Measurements from ENCODE around the gene SIGLEC11.

The SIGLEC11 gene

GRCh38 chr19:49932041-49932451, 28.9 kb downstream of the SIGLEC11 start:
- TF ChIP-seq CTCF (IDR thresholded peaks at IDR 0.05; ENCODE audit: insufficient read depth, low read depth, low read length, missing control alignments), result no peak
- no peak for DNase-seq (ENCODE audit: low read depth)
- no peak overlapping the region for H3K4me3 ChIP-seq (ENCODE audit: low read depth, low read length)

GRCh38 chr19:49931293-49932040, 29.5 kb downstream of the SIGLEC11 start:
- no peak for TF ChIP-seq CTCF (IDR thresholded peaks at IDR 0.05; ENCODE audit: insufficient read depth, low read depth, low read length, missing control alignments)
- H3K4me3 ChIP-seq (ENCODE audit: low read depth, low read length), result no peak overlapping the region

GRCh38 chr19:49930483-49931011, 30.4 kb downstream of the SIGLEC11 start:
- TF ChIP-seq CTCF (IDR thresholded peaks at IDR 0.05; ENCODE audit: insufficient read depth, low read depth, low read length, missing control alignments), result no peak
- H3K4me3 ChIP-seq (ENCODE audit: low read depth, low read length), result peak overlapping the region; percentile 82
- DNase-seq (ENCODE audit: low read depth), result no peak

More at GRCh38 chr19:49931293-49932040, 29.5 kb downstream of the SIGLEC11 start:
- DNase-seq (ENCODE audit: low read depth), result no peak

GRCh38 chr19:49929611-49930482, 31.1 kb downstream of the SIGLEC11 start:
- DNase-seq (ENCODE audit: low read depth), result peak; percentile 99
- no peak for TF ChIP-seq CTCF (IDR thresholded peaks at IDR 0.05; ENCODE audit: insufficient read depth, low read depth, low read length, missing control alignments)
- H3K4me3 ChIP-seq (ENCODE audit: low read depth, low read length), result peak overlapping the region; percentile 82

GRCh38 chr19:49929121-49929610, 31.8 kb downstream of the SIGLEC11 start, which contains the start of the genes ATF5 and NUP62:
Gene ATF5, plus strand, starts transcription at chr19:49929205. Its CDS starts 1,646 bp downstream, at chr19:49930851.
Gene NUP62, minus strand, starts transcription at chr19:49929504. Its CDS starts 19,697 bp downstream, at chr19:49909807.
- no peak for TF ChIP-seq CTCF (IDR thresholded peaks at IDR 0.05; ENCODE audit: insufficient read depth, low read depth, low read length, missing control alignments)
- peak within 1 kb of the TSS; percentile 82 for H3K4me3 ChIP-seq (ENCODE audit: low read depth, low read length)
- peak; percentile 93 for DNase-seq (ENCODE audit: low read depth)

- no peak for TF ChIP-seq CTCF (IDR thresholded peaks at IDR 0.05; ENCODE audit: insufficient read depth, low read depth, low read length, missing control alignments)
- H3K4me3 ChIP-seq (ENCODE audit: low read depth, low read length), result peak overlapping the region; percentile 82
- no peak for DNase-seq (ENCODE audit: low read depth)
Observed at GRCh38 chr19:49927526-49928264, 33.3 kb downstream of the SIGLEC11 start.
